Neutrophil (primary cell): ENCODE data around the gene MYNN.

ENCODE experiments used
- H3K27ac ChIP-seq: fragments of 200-600 bp; sonication (generic); 2 replicates; pipeline ENCODE4 v1.5.1; 2016; ENCODE audit warnings: mild to moderate bottlenecking, moderate library complexity
- H3K27me3 ChIP-seq: fragments of 200-600 bp; sonication (generic); 2 replicates; pipeline ENCODE4 v1.6.0; 2016; ENCODE audit warnings: mild to moderate bottlenecking
- H3K36me3 ChIP-seq: fragments of 200-600 bp; sonication (generic); 2 replicates; pipeline ENCODE4 v1.5.1; 2017
- H3K4me1 ChIP-seq, 2 experiments: fragments of 200-600 bp in 1 of 2; sonication (generic) in 1 of 2; 1 replicate in 1 of 2; 2 replicates in 1 of 2; pipeline versions ENCODE4 v1.5.1 to v1.6.1; 2013 to 2016; ENCODE audit warnings: low read depth in 1 of 2, low read length in 1 of 2, mild to moderate bottlenecking in 1 of 2, moderate library complexity in 1 of 2; ENCODE audit not compliant: control insufficient read depth in 1 of 2, insufficient read depth in 1 of 2
- H3K4me3 ChIP-seq, 2 experiments: fragments of 200-600 bp in 1 of 2; sonication (generic) in 1 of 2; 1 replicate in 1 of 2; 2 replicates in 1 of 2; pipeline ENCODE4 v1.5.1; 2013 to 2016; ENCODE audit warnings: low read depth in 1 of 2, low read length in 1 of 2, mild to moderate bottlenecking in 1 of 2, moderate library complexity in 1 of 2
- H3K9me3 ChIP-seq: fragments of 200-600 bp; sonication (generic); 2 replicates; pipeline ENCODE4 v1.5.1; 2016
- CTCF ChIP-seq: fragments of 200-600 bp; sonication (generic); IDR thresholded peaks from 2 replicates; pipeline ENCODE4 v1.5.1; 2016; ENCODE audit warnings: antibody characterized with exemption

Gene MYNN

DNA sequence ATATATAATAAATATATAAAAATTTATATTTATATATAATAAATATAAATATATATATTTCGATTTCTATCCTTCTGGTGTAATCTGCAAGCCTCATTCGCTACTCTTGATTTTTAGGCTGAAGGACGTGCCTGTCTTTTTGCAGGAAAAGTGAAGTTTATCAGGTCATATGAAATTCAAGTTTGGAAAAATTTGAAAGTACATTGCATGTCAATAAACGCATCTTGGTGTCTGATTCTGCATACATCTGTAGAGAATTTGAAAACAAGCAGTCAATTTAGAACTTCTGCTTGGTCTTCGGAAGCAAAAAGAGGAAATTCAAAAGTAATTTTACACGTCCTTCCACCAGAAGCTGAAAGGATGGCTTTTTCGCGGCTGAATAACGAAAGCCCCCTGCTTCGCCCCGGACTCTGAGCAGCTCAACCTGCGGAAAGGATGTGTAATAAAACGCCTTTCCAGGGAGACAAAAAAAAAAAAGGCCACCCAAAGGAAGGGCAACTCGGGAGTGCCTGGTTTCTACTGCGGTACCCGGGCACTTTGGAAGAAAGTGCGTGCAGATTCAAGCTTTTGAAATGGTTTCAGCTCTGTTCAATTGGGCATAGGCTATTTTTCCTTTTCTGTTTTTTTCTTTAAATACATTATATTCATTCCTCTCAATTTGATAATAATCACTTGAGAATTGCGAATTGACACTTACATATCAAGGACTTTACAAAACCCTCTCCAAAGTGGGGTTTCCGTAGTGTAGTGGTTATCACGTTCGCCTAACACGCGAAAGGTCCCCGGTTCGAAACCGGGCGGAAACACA, 1.5 kb upstream of the MYNN start:
- TF ChIP-seq CTCF: no peak

DNA sequence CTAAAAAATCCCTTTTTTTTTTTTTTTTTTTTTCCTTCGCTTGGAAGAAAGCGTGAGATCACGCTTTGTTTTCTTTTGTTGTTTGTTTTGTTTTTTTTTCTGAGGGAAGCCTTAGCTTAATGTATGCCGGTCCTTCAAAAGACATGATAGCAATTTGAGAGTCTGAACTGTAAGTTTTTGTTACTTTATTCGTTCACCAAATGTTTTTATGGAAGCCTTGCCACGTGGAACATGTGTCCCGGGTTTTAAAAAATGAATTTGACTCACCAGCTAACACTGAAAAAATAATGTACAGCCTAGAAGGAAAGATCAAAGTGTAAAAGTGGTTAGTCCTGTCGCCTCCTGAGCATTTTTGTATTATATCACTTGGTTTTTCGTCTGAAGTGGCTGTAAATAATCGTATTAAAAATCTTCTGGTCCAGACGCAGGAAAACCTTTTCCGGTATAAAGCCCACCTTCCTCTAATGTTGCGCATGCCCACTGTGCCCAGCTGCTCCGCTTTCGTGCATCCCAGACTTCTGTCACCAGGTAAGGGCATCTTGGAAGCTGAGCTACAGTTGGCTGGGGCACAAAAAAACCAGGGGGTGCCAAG, 795 bp upstream of the MYNN start:
- H3K4me1 ChIP-seq: peaks cover 33 to 40% of the 10 kb centered on the region in 2 experiments
- peak overlapping the region; percentile 95 for H3K27ac ChIP-seq
- H3K36me3 ChIP-seq: peaks cover 27% of the 10 kb centered on the region
- peak overlapping the region; percentile 81 to 84 for H3K4me3 ChIP-seq
- H3K27me3 ChIP-seq: peaks cover 6% of the 10 kb centered on the region
- H3K9me3 ChIP-seq: no peaks in the 10 kb centered on the region
- no peak for TF ChIP-seq CTCF

More for the DNA sequence above, 1.5 kb upstream of the MYNN start:
- peaks cover 30 to 38% of the 10 kb centered on the region in 2 experiments for H3K4me1 ChIP-seq
- H3K27ac ChIP-seq: peak overlapping the region; percentile 95
- H3K36me3 ChIP-seq: peaks cover 20% of the 10 kb centered on the region
- H3K27me3 ChIP-seq: peaks cover 6% of the 10 kb centered on the region
- no peaks in the 10 kb centered on the region for H3K9me3 ChIP-seq
- peak overlapping the region; percentile 81 to 84 for H3K4me3 ChIP-seq

- peaks cover 34 to 43% of the 10 kb centered on the region in 2 experiments for H3K4me1 ChIP-seq
- TF ChIP-seq CTCF: no peak
- peak overlapping the region; percentile 95 for H3K27ac ChIP-seq
- peaks cover 42% of the 10 kb centered on the region for H3K36me3 ChIP-seq
- H3K27me3 ChIP-seq: peaks cover 6% of the 10 kb centered on the region
- H3K4me3 ChIP-seq: peak overlapping the region; percentile 81 to 84
- no peaks in the 10 kb centered on the region for H3K9me3 ChIP-seq
Observed at GRCh38 chr3:169774186-169774585, 990 bp downstream of the MYNN start.

DNA sequence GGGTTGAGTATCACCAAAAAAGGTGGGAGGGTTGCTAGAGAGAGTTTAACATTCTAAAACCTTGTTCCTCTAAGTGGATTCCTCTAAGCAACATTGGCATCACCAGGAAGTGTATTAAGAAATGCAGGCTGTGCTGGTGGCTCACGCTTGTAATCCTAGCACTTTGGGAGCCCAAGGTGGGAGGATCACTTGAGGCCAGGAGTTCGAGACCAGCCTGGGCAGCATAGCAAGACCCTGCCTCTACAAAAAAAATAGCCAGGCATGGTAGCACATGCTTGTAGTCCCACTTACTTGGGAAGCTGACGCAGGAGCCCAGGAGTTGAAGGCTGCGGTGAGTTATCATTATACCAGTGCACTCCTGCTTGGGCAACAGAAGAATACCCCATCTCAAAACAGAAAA, 4.6 kb downstream of the MYNN start:
- no peaks in the 10 kb centered on the region for H3K9me3 ChIP-seq
- no peak overlapping the region for H3K4me3 ChIP-seq
- peaks cover 77% of the 10 kb centered on the region for H3K36me3 ChIP-seq
- H3K27me3 ChIP-seq: no peaks in the 10 kb centered on the region
- H3K27ac ChIP-seq: no peak overlapping the region
- TF ChIP-seq CTCF: no peak
- peaks cover 19 to 22% of the 10 kb centered on the region in 2 experiments for H3K4me1 ChIP-seq

- H3K9me3 ChIP-seq: no peaks in the 10 kb centered on the region
- H3K36me3 ChIP-seq: peaks cover 90% of the 10 kb centered on the region
- peaks cover 5 to 7% of the 10 kb centered on the region in 2 experiments for H3K4me1 ChIP-seq
- no peaks in the 10 kb centered on the region for H3K27me3 ChIP-seq
- no peak overlapping the region for H3K27ac ChIP-seq
- no peak overlapping the region for H3K4me3 ChIP-seq
- no peak for TF ChIP-seq CTCF
Observed at GRCh38 chr3:169780742-169781141, 7.5 kb downstream of the MYNN start.
